ENCODE results near the gene TRIM3. TPM values are rescaled to one million over a fixed set of nuclear protein-coding genes. Genes with fewer than 3 reads are reported as not detected.

Gene TRIM3
- total and polyA plus RNA-seq, 2 donors (not counting 1 experiment from before 2014, with no cell fraction given) = 11.4 to 20.1 TPM

- H3K27ac ChIP-seq (ENCODE audit: low read length in 2 of 2) = no peak overlapping the region
- H3K36me3 ChIP-seq (replicated peaks in 1 of 2; ENCODE audit: control extremely low read depth in 1 of 2, control insufficient read depth in 1 of 2, extremely low read depth in 1 of 2, insufficient read depth in 2 of 2, low read length in 1 of 2) = peaks cover 0 to 6% of the 10 kb centered on the region in 2 experiments
- TF ChIP-seq CTCF (IDR thresholded peaks at IDR 0.05) (no peak), EZH2 (IDR thresholded peaks at IDR 0.05; ENCODE audit: borderline replicate concordance, insufficient read depth, low read depth, low read length, poor library complexity, severe bottlenecking) (no peak)
- 95% methylated on average over 22 of the region's 23 CpGs for WGBS (ENCODE audit: insufficient coverage)
- H3K9me3 ChIP-seq (ENCODE audit: control extremely low read depth in 1 of 3, control insufficient read depth in 2 of 3, insufficient read depth in 1 of 3, low read length in 2 of 3) = no peaks in the 10 kb centered on the region
- no peak overlapping the region for H3K4me3 Mint-ChIP-seq
- H3K4me1 ChIP-seq (ENCODE audit: control insufficient read depth in 2 of 2, insufficient read depth in 2 of 2, low read length in 2 of 2) = peaks cover 11 to 13% of the 10 kb centered on the region in 2 donors
- intact Hi-C loops (cut with micrococcal nuclease) = no loop called here
- ATAC-seq (ENCODE audit: low read depth) (no peak), DNase-seq (no peak)
- no peak overlapping the region for H3K4me2 ChIP-seq (replicated peaks; ENCODE audit: low read depth, low read length, poor library complexity, severe bottlenecking)
- H3K4me1 Mint-ChIP-seq = peaks cover 16% of the 10 kb centered on the region
- peaks cover 13% of the 10 kb centered on the region for H3K79me2 ChIP-seq (ENCODE audit: control insufficient read depth, insufficient read depth, low read length)
- H3K9me3 Mint-ChIP-seq (ENCODE audit: insufficient read depth) = no peaks in the 10 kb centered on the region
- CTCF ChIA-PET = interaction anchor here (1.5 kb wide), 1 partner anchor 33 kb away, joined by 3 read pairs; no protein-coding TSS in a partner anchor
- no peak overlapping the region for H3K4me3 ChIP-seq (ENCODE audit: control extremely low read depth in 1 of 5, extremely low read depth in 1 of 5, insufficient read depth in 1 of 5, low read depth in 2 of 5, low read length in 4 of 5)
- no peaks in the 10 kb centered on the region for H3K27me3 Mint-ChIP-seq
- no peak overlapping the region for H3K9ac ChIP-seq (ENCODE audit: low read length)
- no peak overlapping the region for H3K27ac Mint-ChIP-seq
- POLR2A ChIA-PET = interaction anchor here (1.2 kb wide), 1 partner anchor 208 kb away, joined by 3 read pairs; the partner anchor contains the start of gene TPP1
- H2AFZ ChIP-seq (ENCODE audit: insufficient read depth, low read depth, low read length, poor library complexity, severe bottlenecking) = no peak overlapping the region
- no peaks in the 10 kb centered on the region for H4K20me1 ChIP-seq (ENCODE audit: control insufficient read depth, insufficient read depth, low read length, poor library complexity, severe bottlenecking)
- H3K27me3 ChIP-seq (replicated peaks in 1 of 4; ENCODE audit: control extremely low read depth in 1 of 4, control insufficient read depth in 3 of 4, insufficient read depth in 4 of 4, low read length in 3 of 4) = no peaks in the 10 kb centered on the region
Observed at GRCh38 chr11:6410695-6411430, 62.9 kb downstream of the TRIM3 start.

DNA sequence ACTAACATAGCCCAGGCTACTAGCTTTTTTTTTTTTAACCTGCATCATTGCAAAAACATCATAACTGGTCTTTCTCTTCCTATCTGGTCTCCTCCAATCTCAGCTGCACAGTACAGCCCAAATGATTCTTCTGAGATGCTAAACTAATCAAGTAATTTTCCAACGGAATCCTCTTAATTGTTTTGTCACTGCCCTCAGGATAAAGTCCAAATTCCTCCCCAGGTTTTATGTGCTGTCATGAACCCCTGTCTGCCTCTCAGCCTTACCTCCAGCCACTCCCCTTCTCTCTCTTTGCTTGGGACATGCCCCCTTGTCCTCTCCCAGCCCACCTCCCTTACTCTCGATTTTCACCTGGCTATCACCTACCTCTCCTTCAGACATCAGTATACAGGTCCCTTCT, 67.4 kb downstream of the TRIM3 start:
- Mint-ChIP-seq H3K4me1 (peaks cover 56% of the 10 kb centered on the region), H3K9me3 (ENCODE audit: insufficient read depth) (no peaks in the 10 kb centered on the region), H3K27ac (peak overlapping the region; percentile 4), H3K4me3 (no peak overlapping the region), H3K27me3 (no peaks in the 10 kb centered on the region)
- Histone ChIP-seq H4K20me1 (ENCODE audit: control insufficient read depth, insufficient read depth, low read length, poor library complexity, severe bottlenecking) (no peaks in the 10 kb centered on the region), H2AFZ (ENCODE audit: insufficient read depth, low read depth, low read length, poor library complexity, severe bottlenecking) (no peak overlapping the region), H3K9me3 (ENCODE audit: control extremely low read depth in 1 of 3, control insufficient read depth in 2 of 3, insufficient read depth in 1 of 3, low read length in 2 of 3) (no peaks in the 10 kb centered on the region), H3K27me3 (replicated peaks in 1 of 4; ENCODE audit: control extremely low read depth in 1 of 4, control insufficient read depth in 3 of 4, insufficient read depth in 4 of 4, low read length in 3 of 4) (no peaks in the 10 kb centered on the region), H3K36me3 (replicated peaks in 1 of 2; ENCODE audit: control extremely low read depth in 1 of 2, control insufficient read depth in 1 of 2, extremely low read depth in 1 of 2, insufficient read depth in 2 of 2, low read length in 1 of 2) (peaks cover 0 to 7% of the 10 kb centered on the region in 2 experiments), H3K27ac (ENCODE audit: low read length in 2 of 2) (no peak overlapping the region), H3K4me2 (replicated peaks; ENCODE audit: low read depth, low read length, poor library complexity, severe bottlenecking) (no peak overlapping the region), H3K4me1 (ENCODE audit: control insufficient read depth in 2 of 2, insufficient read depth in 2 of 2, low read length in 2 of 2) (peaks cover 39 to 43% of the 10 kb centered on the region in 2 donors), H3K4me3 (ENCODE audit: control extremely low read depth in 1 of 5, extremely low read depth in 1 of 5, insufficient read depth in 1 of 5, low read depth in 2 of 5, low read length in 4 of 5) (no peak overlapping the region), H3K79me2 (ENCODE audit: control insufficient read depth, insufficient read depth, low read length) (no peaks in the 10 kb centered on the region), H3K9ac (ENCODE audit: low read length) (no peak overlapping the region)
- TF ChIP-seq CTCF (IDR thresholded peaks at IDR 0.05) = no peak
- no peak for TF ChIP-seq EZH2 (IDR thresholded peaks at IDR 0.05; ENCODE audit: borderline replicate concordance, insufficient read depth, low read depth, low read length, poor library complexity, severe bottlenecking)
- no peak for DNase-seq
- no peak for ATAC-seq (ENCODE audit: low read depth)
- ChIA-PET POLR2A (interaction anchor here (0.5 kb wide), 1 partner anchor 773 kb away, joined by 4 read pairs; no protein-coding TSS in a partner anchor), CTCF (interaction anchor here (0.8 to 1.8 kb wide), 4 partner anchors 28 to 309 kb away, joined by 3 to 9 read pairs (median 4); no protein-coding TSS in a partner anchor)
- intact Hi-C loops (cut with micrococcal nuclease) = no loop called here
- 88% methylated on average over 2 of the region's 2 CpGs for WGBS (ENCODE audit: insufficient coverage)
